Measurements from ENCODE around the gene MANEAL. TPM values are rescaled to one million over a fixed set of nuclear protein-coding genes. Genes with fewer than 3 reads are reported as not detected.

Gene MANEAL
- total RNA-seq, 1 donor from 2014 or later: 1.4 TPM

- Histone ChIP-seq H3K4me1 (ENCODE audit: insufficient read depth, low read length) (no peaks in the 10 kb centered on the region), H3K4me3 (ENCODE audit: insufficient read depth, low read depth, low read length) (no peak overlapping the region), H3K9ac (ENCODE audit: low read length) (no peak overlapping the region), H3K4me2 (ENCODE audit: low read length) (no peak overlapping the region), H3K36me3 (ENCODE audit: insufficient read depth, low read length) (no peaks in the 10 kb centered on the region), H3K27me3 (ENCODE audit: insufficient read depth, low read length) (peaks cover 56% of the 10 kb centered on the region), H3K79me2 (ENCODE audit: insufficient read depth, low read length) (no peaks in the 10 kb centered on the region), H3K9me3 (ENCODE audit: insufficient read depth, low read depth, low read length) (no peaks in the 10 kb centered on the region), H3K27ac (ENCODE audit: low read depth, low read length) (no peak overlapping the region), H4K20me1 (ENCODE audit: insufficient read depth, low read length) (no peaks in the 10 kb centered on the region), H2AFZ (ENCODE audit: low read depth, low read length) (no peak overlapping the region)
- no peak for TF ChIP-seq EZH2 (IDR thresholded peaks at IDR 0.05; ENCODE audit: insufficient read depth, low read length)
- TF ChIP-seq, protein P1, sequence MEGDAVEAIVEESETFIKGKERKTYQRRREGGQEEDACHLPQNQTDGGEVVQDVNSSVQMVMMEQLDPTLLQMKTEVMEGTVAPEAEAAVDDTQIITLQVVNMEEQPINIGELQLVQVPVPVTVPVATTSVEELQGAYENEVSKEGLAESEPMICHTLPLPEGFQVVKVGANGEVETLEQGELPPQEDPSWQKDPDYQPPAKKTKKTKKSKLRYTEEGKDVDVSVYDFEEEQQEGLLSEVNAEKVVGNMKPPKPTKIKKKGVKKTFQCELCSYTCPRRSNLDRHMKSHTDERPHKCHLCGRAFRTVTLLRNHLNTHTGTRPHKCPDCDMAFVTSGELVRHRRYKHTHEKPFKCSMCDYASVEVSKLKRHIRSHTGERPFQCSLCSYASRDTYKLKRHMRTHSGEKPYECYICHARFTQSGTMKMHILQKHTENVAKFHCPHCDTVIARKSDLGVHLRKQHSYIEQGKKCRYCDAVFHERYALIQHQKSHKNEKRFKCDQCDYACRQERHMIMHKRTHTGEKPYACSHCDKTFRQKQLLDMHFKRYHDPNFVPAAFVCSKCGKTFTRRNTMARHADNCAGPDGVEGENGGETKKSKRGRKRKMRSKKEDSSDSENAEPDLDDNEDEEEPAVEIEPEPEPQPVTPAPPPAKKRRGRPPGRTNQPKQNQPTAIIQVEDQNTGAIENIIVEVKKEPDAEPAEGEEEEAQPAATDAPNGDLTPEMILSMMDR (IDR thresholded peaks at IDR 0.05; ENCODE audit: insufficient read depth, low read depth, low read length): no peak
- DNase-seq (ENCODE audit: low read depth) (no peak), FAIRE-seq (no peak)
- Mint-ChIP-seq H3K4me1 (ENCODE audit: low read depth, unreplicated experiment) (no peaks in the 10 kb centered on the region), H3K4me3 (ENCODE audit: unreplicated experiment) (no peak overlapping the region), H3K27me3 (ENCODE audit: low read depth, unreplicated experiment) (peaks cover 25% of the 10 kb centered on the region), H3K27ac (ENCODE audit: unreplicated experiment) (no peak overlapping the region), H3K36me3 (ENCODE audit: low read depth, unreplicated experiment) (no peaks in the 10 kb centered on the region), H3K9me3 (ENCODE audit: unreplicated experiment) (peaks cover 2% of the 10 kb centered on the region)
These were observed 37.6 kb upstream of the MANEAL start for GRCh38 chr1:37755951-37756560.

DNA sequence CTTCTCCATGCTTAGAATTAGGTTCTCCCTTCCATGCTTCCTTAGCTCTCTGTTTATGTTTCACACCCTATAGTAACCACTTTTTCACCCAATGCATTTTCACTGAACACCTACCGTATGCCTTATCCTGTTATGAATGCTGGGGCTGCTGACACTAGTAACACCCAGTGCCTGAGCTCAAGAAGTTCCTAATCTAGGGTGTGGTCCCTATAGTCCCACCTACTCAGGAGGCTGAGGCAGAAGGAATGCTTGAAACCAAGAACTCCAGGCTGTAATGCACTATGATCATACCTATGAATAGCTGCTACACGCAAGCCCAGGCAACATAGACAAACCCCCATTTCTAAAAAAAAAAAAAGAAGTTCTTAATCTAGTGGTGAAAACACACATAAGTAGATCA is 34.2 kb upstream of the MANEAL start:
- Mint-ChIP-seq H3K36me3 (ENCODE audit: low read depth, unreplicated experiment) (no peaks in the 10 kb centered on the region), H3K27ac (ENCODE audit: unreplicated experiment) (no peak overlapping the region), H3K4me3 (ENCODE audit: unreplicated experiment) (no peak overlapping the region), H3K27me3 (ENCODE audit: low read depth, unreplicated experiment) (peaks cover 35% of the 10 kb centered on the region), H3K9me3 (ENCODE audit: unreplicated experiment) (no peaks in the 10 kb centered on the region), H3K4me1 (ENCODE audit: low read depth, unreplicated experiment) (no peaks in the 10 kb centered on the region)
- Histone ChIP-seq H4K20me1 (ENCODE audit: insufficient read depth, low read length) (no peaks in the 10 kb centered on the region), H2AFZ (ENCODE audit: low read depth, low read length) (no peak overlapping the region), H3K27ac (ENCODE audit: low read depth, low read length) (no peak overlapping the region), H3K36me3 (ENCODE audit: insufficient read depth, low read length) (no peaks in the 10 kb centered on the region), H3K27me3 (ENCODE audit: insufficient read depth, low read length) (peaks cover 53% of the 10 kb centered on the region), H3K9ac (ENCODE audit: low read length) (no peak overlapping the region), H3K79me2 (ENCODE audit: insufficient read depth, low read length) (no peaks in the 10 kb centered on the region), H3K9me3 (ENCODE audit: insufficient read depth, low read depth, low read length) (peaks cover 4% of the 10 kb centered on the region), H3K4me1 (ENCODE audit: insufficient read depth, low read length) (no peaks in the 10 kb centered on the region), H3K4me3 (ENCODE audit: insufficient read depth, low read depth, low read length) (no peak overlapping the region), H3K4me2 (ENCODE audit: low read length) (no peak overlapping the region)
- TF ChIP-seq, protein P1 (IDR thresholded peaks at IDR 0.05; ENCODE audit: insufficient read depth, low read depth, low read length): no peak
- TF ChIP-seq EZH2 (IDR thresholded peaks at IDR 0.05; ENCODE audit: insufficient read depth, low read length): no peak
- DNase-seq (ENCODE audit: low read depth): no peak
- no peak for FAIRE-seq

- Histone ChIP-seq H4K20me1 (ENCODE audit: insufficient read depth, low read length) (no peaks in the 10 kb centered on the region), H3K36me3 (ENCODE audit: insufficient read depth, low read length) (no peaks in the 10 kb centered on the region), H3K27me3 (ENCODE audit: insufficient read depth, low read length) (peaks cover 53% of the 10 kb centered on the region), H3K79me2 (ENCODE audit: insufficient read depth, low read length) (no peaks in the 10 kb centered on the region), H3K4me2 (ENCODE audit: low read length) (no peak overlapping the region), H3K9me3 (ENCODE audit: insufficient read depth, low read depth, low read length) (peaks cover 4% of the 10 kb centered on the region), H3K4me1 (ENCODE audit: insufficient read depth, low read length) (no peaks in the 10 kb centered on the region), H3K4me3 (ENCODE audit: insufficient read depth, low read depth, low read length) (no peak overlapping the region), H2AFZ (ENCODE audit: low read depth, low read length) (no peak overlapping the region), H3K9ac (ENCODE audit: low read length) (no peak overlapping the region), H3K27ac (ENCODE audit: low read depth, low read length) (no peak overlapping the region)
- H3K36me3 Mint-ChIP-seq (ENCODE audit: low read depth, unreplicated experiment): peaks cover 2% of the 10 kb centered on the region
- no peak for FAIRE-seq
- H3K9me3 Mint-ChIP-seq (ENCODE audit: unreplicated experiment): no peaks in the 10 kb centered on the region
- TF ChIP-seq, protein P1 (IDR thresholded peaks at IDR 0.05; ENCODE audit: insufficient read depth, low read depth, low read length): no peak
- TF ChIP-seq EZH2 (IDR thresholded peaks at IDR 0.05; ENCODE audit: insufficient read depth, low read length): no peak
- DNase-seq (ENCODE audit: low read depth): no peak
- peaks cover 55% of the 10 kb centered on the region for H3K27me3 Mint-ChIP-seq (ENCODE audit: low read depth, unreplicated experiment)
- no peak overlapping the region for H3K27ac Mint-ChIP-seq (ENCODE audit: unreplicated experiment)
- H3K4me1 Mint-ChIP-seq (ENCODE audit: low read depth, unreplicated experiment): no peaks in the 10 kb centered on the region
- H3K4me3 Mint-ChIP-seq (ENCODE audit: unreplicated experiment): no peak overlapping the region
These were observed 32.1 kb upstream of the MANEAL start for GRCh38 chr1:37761416-37762095.

Data from astrocyte (in vitro differentiated cells and primary cell).